Coronary artery (tissue), 2 donors: ENCODE results near the gene ARFRP1.

Experiments used
- DNase-seq: peaks from one replicate; pipeline ENCODE4 v3.0.0-alpha.2; 2017; ENCODE audit warnings: low spot score
- H3K27ac ChIP-seq, 2 donors: fragments of 200-600 bp; sonication (generic); one replicate each; pipeline ENCODE4 v1.5.1; 2016 to 2019
- H3K4me3 ChIP-seq: fragments of 200-600 bp; sonication (generic); 2 replicates; pipeline ENCODE4 v1.5.1; 2016; ENCODE audit warnings: mild to moderate bottlenecking, moderate library complexity
- CTCF ChIP-seq: fragments of 200-600 bp; sonication (generic); IDR thresholded peaks from one replicate; pipeline ENCODE4 v1.5.1; 2019; ENCODE audit warnings: antibody characterized with exemption

The ARFRP1 gene

GRCh38 chr20:63668351-63668750, 39.4 kb downstream of the ARFRP1 start:
- TF ChIP-seq CTCF = no peak
- DNase-seq = no peak
- Histone ChIP-seq H3K27ac (no peak overlapping the region), H3K4me3 (no peak overlapping the region)

GRCh38 chr20:63667858-63668257, 39.9 kb downstream of the ARFRP1 start:
- Histone ChIP-seq H3K4me3 (no peak overlapping the region), H3K27ac (no peak overlapping the region)
- TF ChIP-seq CTCF = no peak
- no peak for DNase-seq

GRCh38 chr20:63665708-63666107, 42.1 kb downstream of the ARFRP1 start:
- H3K27ac ChIP-seq = no peak overlapping the region
- no peak for TF ChIP-seq CTCF
- DNase-seq = no peak
- no peak overlapping the region for H3K4me3 ChIP-seq

GRCh38 chr20:63664861-63665594, 42.7 kb downstream of the ARFRP1 start:
- H3K27ac ChIP-seq = no peak overlapping the region

GRCh38 chr20:63664143-63664851, 43.5 kb downstream of the ARFRP1 start:
- Histone ChIP-seq H3K4me3 (no peak overlapping the region), H3K27ac (no peak overlapping the region)
- DNase-seq = no peak
- TF ChIP-seq CTCF = no peak

More at GRCh38 chr20:63664861-63665594, 42.7 kb downstream of the ARFRP1 start:
- DNase-seq = no peak
- H3K4me3 ChIP-seq = no peak overlapping the region
- TF ChIP-seq CTCF = no peak

- no peak for TF ChIP-seq CTCF
Measured at GRCh38 chr20:63663332-63664066, 44.3 kb downstream of the ARFRP1 start.

More at GRCh38 chr20:63663332-63664066, 44.3 kb downstream of the ARFRP1 start:
- DNase-seq = no peak
- Histone ChIP-seq H3K4me3 (no peak overlapping the region), H3K27ac (no peak overlapping the region)
